Adrenal gland (tissue), 5 donors: ENCODE data around the gene CRADD.
A peak's percentile ranks its signal among the peaks of the same experiment; 100 is the strongest.

ENCODE experiments used
- POLR2A ChIP-seq, 2 donors: fragments of 450-650 bp; IDR thresholded peaks; one replicate each; pipeline ENCODE4 v1.6.1; 2017; ENCODE audit warnings: antibody characterized with exemption in 2 of 2, mild to moderate bottlenecking in 2 of 2, moderate library complexity in 1 of 2
- TF ChIP-seq, protein P1 (sequence below), 6 experiments: fragments of 450-650 bp in 4 of 6; fragments of 200-600 bp in 2 of 6; sonication (generic) in 1 of 6; IDR thresholded peaks; 1 replicate in 5 of 6; 2 replicates in 1 of 6; pipeline versions ENCODE4 v1.5.1 to v1.8.0; 2016 to 2021; ENCODE audit warnings: antibody characterized with exemption in 6 of 6, mild to moderate bottlenecking in 2 of 6, moderate library complexity in 1 of 6
- donor health status: DM: no; HTN: no; CAD: no.

DNA sequence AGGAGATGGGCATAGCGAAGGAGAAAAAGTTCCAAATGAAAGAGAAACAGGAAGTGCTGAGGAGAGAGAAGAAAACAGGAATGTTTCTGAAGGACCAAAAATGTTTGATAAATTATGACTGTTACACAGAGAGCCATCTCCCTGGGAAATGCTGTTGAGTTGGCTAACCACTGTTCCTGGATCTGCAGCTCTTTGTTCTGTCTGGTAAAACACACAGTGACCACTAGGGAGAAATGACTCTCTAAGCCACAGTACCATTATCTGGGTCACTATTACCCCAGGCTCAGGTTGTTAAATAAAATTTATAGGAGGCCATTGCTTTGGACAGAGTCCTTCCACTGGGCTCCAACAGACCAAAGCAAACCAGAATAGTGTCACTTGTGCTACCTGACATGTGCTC is 219.3 kb downstream of the CRADD start:
- no peak for TF ChIP-seq POLR2A (IDR thresholded peaks at IDR 0.05)
- TF ChIP-seq, protein P1, sequence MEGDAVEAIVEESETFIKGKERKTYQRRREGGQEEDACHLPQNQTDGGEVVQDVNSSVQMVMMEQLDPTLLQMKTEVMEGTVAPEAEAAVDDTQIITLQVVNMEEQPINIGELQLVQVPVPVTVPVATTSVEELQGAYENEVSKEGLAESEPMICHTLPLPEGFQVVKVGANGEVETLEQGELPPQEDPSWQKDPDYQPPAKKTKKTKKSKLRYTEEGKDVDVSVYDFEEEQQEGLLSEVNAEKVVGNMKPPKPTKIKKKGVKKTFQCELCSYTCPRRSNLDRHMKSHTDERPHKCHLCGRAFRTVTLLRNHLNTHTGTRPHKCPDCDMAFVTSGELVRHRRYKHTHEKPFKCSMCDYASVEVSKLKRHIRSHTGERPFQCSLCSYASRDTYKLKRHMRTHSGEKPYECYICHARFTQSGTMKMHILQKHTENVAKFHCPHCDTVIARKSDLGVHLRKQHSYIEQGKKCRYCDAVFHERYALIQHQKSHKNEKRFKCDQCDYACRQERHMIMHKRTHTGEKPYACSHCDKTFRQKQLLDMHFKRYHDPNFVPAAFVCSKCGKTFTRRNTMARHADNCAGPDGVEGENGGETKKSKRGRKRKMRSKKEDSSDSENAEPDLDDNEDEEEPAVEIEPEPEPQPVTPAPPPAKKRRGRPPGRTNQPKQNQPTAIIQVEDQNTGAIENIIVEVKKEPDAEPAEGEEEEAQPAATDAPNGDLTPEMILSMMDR (IDR thresholded peaks at IDR 0.05), result peak in 5 of 6 experiments; percentile 18 to 33 (median 29)
